PC-9 (cell line): ENCODE measurements around the gene TMEM14A.

Experiments
- EZH2 ChIP-seq: fragments of 200-600 bp; sonication (generic); IDR thresholded peaks from 2 replicates; pipeline ENCODE4 v1.8.0; 2017; ENCODE audit warnings: antibody characterized with exemption, low read depth
- TF ChIP-seq, protein P1 (sequence below): fragments of 200-600 bp; sonication (generic); conservative IDR thresholded peaks from 2 replicates; pipeline ENCODE4 v1.6.1; 2017; ENCODE audit warnings: mixed run types, antibody characterized with exemption, mild to moderate bottlenecking, moderate library complexity

DNA sequence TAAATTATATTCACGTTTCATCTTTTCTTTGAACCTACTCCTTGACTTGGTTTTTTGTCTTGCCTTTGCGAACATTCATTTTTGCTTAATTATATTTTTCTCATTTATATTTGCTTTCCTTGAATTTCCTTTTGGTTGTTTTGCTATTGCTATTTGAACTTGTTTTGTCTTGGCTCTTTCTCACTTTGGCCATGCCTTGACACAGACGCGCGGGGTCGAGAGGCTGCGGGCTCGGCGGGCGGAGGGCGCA lies 7.1 kb upstream of the TMEM14A start:
- TF ChIP-seq, protein P1, sequence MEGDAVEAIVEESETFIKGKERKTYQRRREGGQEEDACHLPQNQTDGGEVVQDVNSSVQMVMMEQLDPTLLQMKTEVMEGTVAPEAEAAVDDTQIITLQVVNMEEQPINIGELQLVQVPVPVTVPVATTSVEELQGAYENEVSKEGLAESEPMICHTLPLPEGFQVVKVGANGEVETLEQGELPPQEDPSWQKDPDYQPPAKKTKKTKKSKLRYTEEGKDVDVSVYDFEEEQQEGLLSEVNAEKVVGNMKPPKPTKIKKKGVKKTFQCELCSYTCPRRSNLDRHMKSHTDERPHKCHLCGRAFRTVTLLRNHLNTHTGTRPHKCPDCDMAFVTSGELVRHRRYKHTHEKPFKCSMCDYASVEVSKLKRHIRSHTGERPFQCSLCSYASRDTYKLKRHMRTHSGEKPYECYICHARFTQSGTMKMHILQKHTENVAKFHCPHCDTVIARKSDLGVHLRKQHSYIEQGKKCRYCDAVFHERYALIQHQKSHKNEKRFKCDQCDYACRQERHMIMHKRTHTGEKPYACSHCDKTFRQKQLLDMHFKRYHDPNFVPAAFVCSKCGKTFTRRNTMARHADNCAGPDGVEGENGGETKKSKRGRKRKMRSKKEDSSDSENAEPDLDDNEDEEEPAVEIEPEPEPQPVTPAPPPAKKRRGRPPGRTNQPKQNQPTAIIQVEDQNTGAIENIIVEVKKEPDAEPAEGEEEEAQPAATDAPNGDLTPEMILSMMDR = peak; percentile 40
- no peak for TF ChIP-seq EZH2
